NCI-H2171 (cell line): ENCODE data around the gene SDC1.

Experiments used
- DNase-seq: peaks from one replicate; lab custom pipeline; 2025; lab: John Stamatoyannopoulos, UW

SDC1 gene

DNA sequence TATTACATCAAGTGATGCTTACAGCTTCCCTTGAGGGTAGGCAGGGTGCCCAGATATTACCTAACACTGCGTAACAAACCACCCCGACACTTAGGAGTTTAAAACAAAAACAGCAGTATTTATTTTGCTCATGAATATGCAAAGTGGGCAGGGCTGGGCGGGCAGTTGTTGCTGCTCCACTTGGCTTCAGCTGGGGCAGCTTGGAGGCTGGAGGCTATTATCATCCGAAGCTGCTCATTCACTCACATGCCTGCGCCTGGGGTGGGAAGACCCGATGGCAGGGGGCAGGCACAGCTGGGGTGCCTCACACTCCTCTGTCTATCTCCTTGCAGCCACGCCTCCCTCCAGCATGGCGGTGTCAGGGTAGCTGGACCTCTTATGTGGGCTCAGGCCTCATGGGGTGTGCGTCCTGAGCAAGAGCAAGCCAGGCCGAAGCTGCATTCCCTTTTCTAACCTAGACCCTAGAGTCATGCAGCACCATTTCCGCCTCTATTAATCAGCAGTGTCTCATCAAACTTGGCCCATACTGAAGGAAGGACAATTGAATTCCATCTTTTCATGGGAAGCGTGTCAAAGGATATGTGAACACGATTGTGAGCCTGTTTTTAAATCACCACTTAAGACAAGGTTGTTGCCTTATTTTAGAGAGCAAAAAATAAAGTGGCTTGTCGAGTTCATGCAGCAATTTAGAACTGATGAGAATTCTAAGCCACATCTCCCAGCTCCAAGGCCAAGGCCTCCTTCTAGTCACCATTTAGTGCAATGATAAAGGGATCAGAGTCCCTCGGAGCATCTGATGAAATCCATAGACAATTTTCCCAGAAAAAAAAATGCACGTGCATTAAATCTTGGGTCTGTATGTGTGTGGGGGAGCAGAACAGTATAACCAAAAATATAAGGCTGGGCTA, 54.9 kb downstream of the SDC1 start:
- no peak for DNase-seq

DNA sequence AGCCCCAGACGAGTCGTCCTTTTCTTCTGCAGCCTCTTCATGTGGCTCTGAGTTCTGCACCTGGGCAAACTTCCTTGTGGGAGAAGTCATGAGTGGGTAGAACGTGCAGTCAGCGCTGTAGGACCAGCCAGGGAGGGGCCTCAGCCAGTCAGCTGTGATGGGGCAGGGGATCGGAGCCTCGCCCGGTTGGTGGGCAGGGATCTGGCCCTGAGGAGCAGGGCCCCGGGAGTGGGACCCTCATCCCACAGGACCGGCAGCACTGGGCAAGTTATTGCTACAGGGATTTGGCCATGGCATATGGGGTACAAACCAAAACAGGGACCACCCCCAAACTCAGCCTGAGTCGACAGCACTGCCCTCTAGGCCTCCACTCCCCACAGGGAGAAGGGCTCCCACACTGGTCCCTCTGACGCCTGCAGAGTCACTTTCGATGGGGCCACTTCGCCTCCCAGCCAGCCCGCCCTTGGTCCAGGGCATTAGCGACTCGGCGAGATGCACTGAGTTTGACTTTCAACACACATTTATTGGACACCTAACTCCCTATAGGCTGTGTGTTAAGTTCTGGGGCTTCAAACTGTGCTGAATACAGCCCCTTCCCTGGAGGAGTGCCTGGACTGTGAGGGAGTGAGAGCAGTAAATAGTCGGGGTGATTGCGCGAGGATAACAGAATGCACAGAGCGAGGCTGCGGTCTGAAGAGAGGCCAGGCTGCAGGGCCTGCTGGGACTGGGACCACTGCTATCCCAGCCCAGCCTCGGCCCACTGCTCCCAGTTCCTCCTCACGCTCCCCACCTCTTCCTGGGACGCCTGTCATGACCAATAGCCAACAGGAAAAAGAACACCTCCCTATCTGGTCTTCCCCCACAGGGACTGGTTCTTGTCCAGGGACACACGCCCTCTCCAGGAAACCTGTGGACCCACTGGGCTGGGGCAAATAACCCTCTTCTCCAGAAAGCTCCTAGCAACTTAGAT, 55.9 kb downstream of the SDC1 start:
- DNase-seq = no peak

DNA sequence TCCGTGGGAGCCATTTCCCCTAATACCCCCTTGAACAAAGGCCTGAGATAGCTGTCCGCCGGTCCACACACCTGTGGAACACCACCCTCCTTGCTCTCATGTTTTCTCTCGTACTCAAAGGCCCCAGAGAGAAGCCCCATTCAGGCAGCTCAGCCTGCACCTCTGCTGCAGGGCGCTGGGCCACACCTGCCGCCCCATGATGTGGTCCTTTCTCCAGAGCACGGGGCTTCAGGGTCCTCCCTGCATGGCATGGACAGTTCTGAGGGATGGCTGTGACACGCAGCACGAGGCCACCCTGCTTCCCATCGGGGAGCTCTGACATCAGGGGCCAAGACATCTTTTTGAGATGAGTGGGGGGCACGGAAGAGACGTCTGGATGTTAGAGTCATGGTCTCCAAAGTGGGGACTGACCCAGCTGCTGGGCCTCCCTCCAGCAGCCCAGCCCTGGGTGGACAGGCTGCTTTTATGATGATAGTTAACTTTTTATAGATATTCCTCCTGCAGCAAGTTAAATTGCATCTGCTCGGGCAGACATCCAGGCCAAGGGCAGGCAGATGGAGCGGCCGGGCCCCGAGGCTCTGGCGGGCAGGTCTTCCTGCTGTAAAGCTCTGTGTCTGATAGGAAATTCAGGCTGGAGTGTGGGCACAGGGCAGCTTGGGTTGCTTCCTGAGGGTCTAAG, 56.7 kb downstream of the SDC1 start:
- no peak for DNase-seq

DNA sequence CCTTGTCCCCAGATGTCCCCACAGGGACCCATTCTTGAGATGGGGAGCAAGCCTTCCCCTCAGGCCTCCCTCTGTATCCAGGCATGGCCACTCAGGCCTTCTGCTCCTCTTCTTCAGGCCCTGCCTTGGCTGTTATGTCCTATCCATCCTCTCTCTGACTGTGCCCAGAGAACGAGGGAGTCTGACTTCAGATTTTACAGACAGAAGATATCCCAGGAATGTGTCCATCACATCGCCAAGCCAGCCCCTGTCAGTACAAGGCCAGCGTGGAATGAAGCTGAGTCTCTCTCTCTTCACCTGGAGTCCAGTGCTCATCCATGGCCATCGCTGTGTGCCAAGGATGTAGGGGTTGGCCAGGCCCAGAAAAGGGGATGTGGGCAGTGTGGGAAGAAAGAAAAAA, 57.6 kb downstream of the SDC1 start:
- DNase-seq = no peak

DNA sequence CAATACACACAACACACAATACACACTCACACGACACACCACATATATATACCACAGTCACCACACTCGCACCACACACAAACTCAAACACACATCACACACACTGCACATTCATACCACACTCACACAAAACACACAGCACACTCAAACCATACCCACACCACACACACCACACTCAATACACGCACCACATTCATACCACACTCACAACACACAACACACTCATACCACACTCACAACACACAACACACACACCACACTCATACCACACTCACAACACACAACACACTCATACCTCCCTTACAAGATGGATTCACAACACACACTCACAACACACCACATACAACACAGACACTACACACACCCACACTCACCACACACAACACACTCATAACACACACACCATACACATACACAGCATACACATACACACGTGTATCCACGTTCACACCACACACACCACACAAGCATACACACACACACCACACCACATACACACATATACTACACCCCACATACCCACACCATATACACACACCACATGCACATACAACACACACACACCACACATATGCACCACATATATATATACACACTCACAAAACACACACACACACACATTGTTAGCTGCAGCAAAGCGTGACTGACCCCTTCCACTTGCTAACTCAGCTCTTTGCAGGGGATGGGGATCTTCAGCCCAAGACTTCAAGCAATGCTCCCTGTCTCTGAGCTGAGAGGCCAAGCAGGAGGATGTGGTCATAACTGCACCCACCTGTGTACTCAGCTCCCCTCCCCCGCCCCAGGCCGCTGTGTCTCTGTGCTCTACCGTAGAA, 59.0 kb downstream of the SDC1 start:
- DNase-seq = no peak

DNA sequence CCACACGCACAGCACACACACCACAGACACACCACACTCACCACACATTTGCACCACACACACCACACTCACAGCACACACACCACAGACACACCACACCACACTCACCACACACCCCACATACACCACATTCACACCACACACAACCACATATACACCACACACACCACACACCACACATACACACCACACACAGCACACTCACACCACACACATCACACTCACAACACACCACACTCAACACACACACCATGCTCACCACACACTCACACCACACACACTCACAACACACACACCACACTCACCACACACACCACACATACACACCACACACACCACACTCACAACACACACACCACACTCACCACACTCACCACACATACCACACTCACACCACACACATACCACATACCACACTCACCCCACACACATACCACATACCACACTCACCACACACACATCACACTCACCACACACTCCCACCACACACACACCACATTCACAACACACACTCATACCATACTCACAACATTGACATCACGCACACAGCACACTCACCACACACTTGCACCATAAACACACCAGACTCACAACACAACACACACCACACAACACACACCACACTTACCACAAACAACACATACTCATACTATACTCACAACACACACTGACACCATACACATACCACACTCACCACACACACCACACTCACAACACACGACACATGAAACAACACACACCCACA, 60.0 kb downstream of the SDC1 start:
- DNase-seq = no peak

DNA sequence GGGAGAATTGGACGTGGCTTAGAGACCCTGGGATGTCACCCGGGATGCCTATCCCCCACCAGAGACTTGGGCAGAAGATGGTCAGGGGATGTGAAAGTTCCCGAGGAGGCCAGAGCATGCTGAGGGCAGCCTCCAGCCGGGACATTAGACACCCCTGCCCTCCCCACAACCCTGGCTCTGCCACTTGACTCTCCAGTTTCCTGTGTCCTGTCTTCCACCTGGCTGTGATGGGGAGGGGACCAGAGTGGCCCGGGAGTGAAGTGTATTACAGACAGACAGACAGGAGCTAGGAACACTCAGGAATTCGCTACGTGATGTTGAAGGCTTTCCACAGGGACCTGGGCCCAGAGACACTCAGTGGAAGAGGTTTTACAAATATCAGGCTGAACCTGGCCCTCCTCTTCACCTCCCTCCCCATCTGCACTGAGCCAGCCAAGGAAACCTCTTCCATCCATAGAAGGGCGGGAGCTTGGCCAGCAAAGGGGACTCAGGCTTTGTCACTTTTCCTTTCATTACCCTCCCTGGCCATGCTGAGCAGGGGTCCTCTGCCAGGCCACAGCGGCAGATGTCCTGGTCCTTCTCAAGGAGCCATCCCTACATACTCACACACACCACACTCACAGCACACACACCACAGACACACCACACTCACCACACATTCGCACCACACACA, 60.7 kb downstream of the SDC1 start:
- no peak for DNase-seq

- DNase-seq = no peak
These were observed 65.4 kb downstream of the SDC1 start for GRCh38 chr2:20159411-20160070.

- no peak for DNase-seq
These were observed 67.6 kb downstream of the SDC1 start for GRCh38 chr2:20157193-20157891.

DNA sequence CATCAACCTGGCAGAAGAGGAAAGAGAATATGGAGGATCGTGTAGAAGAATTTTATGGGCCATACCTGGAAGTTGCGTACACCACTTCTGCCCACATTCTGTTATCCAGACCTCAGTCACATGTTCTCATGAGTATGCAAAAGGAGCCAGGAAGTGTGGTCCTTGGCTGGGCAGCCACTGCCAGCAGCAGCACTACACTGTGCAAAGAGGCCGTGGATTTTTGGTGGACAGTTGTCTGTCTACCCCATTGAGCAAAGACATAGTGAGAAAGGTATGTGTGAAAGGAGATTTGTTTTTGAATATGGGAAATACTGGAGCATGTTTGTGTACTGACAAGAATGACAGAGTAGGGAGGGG, 68.1 kb downstream of the SDC1 start:
- no peak for DNase-seq

DNA sequence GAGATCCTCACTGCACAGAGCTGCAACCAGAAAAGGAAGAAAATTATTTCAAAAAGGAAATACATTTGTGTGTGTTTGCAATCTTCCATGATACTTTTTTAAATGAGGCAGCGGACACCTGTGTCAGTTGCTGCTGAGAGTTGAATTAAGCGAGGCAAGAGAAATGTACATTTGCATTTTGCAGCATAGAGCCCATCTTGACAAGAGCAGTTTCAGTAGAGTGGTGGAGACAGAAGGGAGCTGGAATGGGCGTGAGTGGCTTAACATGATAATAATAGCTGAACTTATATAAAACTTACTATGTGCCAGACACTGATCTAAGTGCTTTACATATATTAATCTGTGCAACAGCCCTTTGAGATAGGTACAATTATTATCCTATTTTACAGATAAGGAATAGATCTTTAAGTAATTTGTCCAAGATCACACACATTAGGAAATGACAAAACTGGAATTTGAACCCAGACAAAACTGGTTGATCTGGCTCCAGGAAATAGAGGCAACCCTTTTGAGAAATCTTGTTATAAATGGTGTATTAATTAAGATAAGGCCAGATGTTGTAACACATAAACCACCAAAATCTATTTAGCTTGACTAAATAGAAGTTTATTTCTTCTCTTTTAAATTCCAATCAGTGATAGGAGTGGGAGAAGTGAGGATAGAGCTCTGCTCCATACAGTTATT, 68.7 kb downstream of the SDC1 start:
- no peak for DNase-seq

DNA sequence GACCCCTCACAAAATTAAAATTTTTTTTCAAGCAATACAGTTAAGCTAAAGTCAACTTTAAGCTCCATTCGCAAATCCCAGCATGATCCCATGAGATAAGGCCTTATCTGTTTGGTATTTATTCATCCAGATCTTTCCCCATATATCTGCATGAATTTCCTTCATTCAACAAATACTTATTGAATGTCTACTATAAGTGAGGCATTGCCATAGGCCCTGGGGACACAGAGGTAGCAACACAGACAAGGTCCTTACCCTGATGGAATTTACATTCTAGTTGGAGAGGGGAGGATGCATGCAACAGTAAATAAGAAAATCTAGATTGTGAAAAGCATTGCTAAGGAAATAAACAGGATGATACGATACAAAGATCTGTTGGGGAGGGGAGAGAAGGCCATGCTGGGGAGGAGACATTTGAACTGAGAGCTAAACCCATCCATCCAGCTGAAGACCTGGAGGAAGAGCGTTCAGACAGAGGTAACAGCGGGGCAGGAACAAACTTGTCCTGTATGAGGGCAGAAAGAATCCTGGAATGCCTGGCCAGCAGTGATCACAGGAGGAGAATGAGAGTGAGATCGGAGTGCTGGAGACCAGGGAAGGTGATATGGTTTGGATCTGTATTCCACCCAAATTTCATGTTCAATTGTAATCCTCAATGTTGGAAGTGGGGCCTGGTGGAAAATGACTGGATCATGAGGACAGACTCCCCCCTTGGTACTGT, 71.6 kb downstream of the SDC1 start:
- no peak for DNase-seq

DNA sequence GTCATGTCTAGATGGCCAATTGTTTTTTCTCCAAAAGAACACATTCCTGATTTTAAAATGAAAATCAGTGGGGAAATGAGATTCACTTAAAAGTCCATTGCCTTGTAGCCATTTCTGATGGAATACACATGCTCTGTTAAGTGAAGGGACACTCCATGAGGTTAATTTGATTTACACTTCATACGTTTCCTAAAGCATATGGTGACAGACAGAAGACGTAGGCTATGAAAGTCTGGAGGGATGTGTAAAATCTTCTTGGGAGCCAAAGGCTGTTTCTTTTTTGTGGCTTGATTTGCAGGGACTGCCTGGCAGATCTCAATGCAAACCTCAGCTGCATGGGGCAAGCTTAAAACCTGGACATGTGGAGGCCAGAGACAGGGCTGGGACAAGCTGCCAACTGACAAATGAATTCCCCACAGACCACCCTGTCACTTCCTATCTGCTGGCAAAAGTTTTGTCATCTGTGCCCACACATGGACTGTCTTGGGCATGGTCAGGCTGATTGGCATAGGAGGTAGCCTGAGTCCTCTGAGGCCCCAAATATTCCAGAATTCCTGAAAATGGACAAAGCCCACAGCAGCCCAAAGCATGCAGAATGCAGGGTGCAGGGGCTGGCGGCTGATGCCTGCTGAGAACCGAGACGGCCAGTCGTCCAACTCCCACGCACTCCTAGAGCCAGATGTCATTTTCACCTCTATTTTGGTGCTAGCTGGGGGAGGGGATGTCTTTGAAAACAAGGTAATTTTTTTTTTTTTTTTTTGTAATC, 73.9 kb downstream of the SDC1 start:
- no peak for DNase-seq
